Adrenal gland (tissue), 12 donors: ENCODE results near the gene GHDC. TPM values are rescaled to one million over a fixed set of nuclear protein-coding genes. Genes with fewer than 3 reads are reported as not detected.

Source experiments
- DNase-seq, 7 donors: peaks; one replicate each; pipeline ENCODE4 v3.0.0-alpha.2; 2019 to 2020
- H3K27ac ChIP-seq, 5 donors: fragments of 200-600 bp; sonication (generic) in 4 of 5; 1 replicate in 3 of 5; 2 replicates in 2 of 5; pipeline versions ENCODE4 v1.5.1 to v1.8.0; 2016 to 2020; ENCODE audit warnings: mild to moderate bottlenecking in 1 of 5
- H3K27me3 ChIP-seq: fragments of 200-600 bp; 2 replicates; pipeline ENCODE4 v1.8.0; 2021
- H3K36me3 ChIP-seq, 2 donors: fragments of 200-600 bp; replicated peaks in 1 of 2; 1 replicate in 1 of 2; 2 replicates in 1 of 2; pipeline versions ENCODE4 v1.5.1 to v1.8.0; 2018 to 2022
- H3K4me1 ChIP-seq, 2 donors: fragments of 200-600 bp; replicated peaks in 1 of 2; 1 replicate in 1 of 2; 2 replicates in 1 of 2; pipeline versions ENCODE4 v1.5.1 to v1.8.0; 2018 to 2021
- H3K4me3 ChIP-seq, 4 donors: fragments of 200-600 bp; sonication (generic) in 3 of 4; one replicate each; pipeline ENCODE4 v1.5.1; 2016 to 2018
- H3K9me3 ChIP-seq, 3 donors: fragments of 200-600 bp; sonication (generic) in 1 of 3; replicated peaks in 1 of 3; 1 replicate in 2 of 3; 2 replicates in 1 of 3; pipeline versions ENCODE4 v1.5.1 to v1.8.0; 2016 to 2021
- CTCF ChIP-seq, 6 experiments: fragments of 450-650 bp in 4 of 6; fragments of 200-600 bp in 2 of 6; sonication (generic) in 1 of 6; IDR thresholded peaks; 1 replicate in 5 of 6; 2 replicates in 1 of 6; pipeline versions ENCODE4 v1.5.1 to v1.8.0; 2016 to 2021; ENCODE audit warnings: antibody characterized with exemption in 6 of 6, mild to moderate bottlenecking in 2 of 6, moderate library complexity in 1 of 6
- POLR2A ChIP-seq, 2 donors: fragments of 450-650 bp; IDR thresholded peaks; one replicate each; pipeline ENCODE4 v1.6.1; 2017; ENCODE audit warnings: antibody characterized with exemption in 2 of 2, mild to moderate bottlenecking in 2 of 2, moderate library complexity in 1 of 2
- WGBS, 4 donors: extraction: QIAGEN DNeasy Blood & Tissue Kit in 2 of 4; methylation state at CpG; one replicate each; pipeline versions ENCODE4 v1.1.5 to v1.1.7; 2013 to 2017; 5-methylcytosine and 5-hydroxymethylcytosine counted together
- intact Hi-C, 2 donors: fragments of 100-400 bp; cut with DNase I; formaldehyde crosslinking; loops; one replicate each; pipeline versions ENCODE4 v1.14.1 to v1.15.0; 2022 to 2023
- polyA plus RNA-seq, 3 donors: library from polyadenylated mRNA; stranded (reverse); fragments of 200-250 nt in 2 of 3; fragments of 350-450 nt in 1 of 3; fragmentation: Illumina TruSeq in 1 of 3; extraction: RNeasy Lipid Tissue Mini Kit (QIAGEN cat#74804) in 1 of 3; gene quantifications; one replicate each; pipeline ENCODE4 v1.2.3, GENCODE V29; 2013 to 2014
- total RNA-seq, 9 donors: library from RNA; depleted of rRNA in 4 of 9; stranded (reverse); fragments of >200 nt in 4 of 9; fragments of 120-200 nt in 1 of 9; fragmentation: NEBNext Ultra II Directional in 1 of 9; extraction: Animal tissue kit (Norgen Biotek cat#: 25700) in 1 of 9; gene quantifications; one replicate each; pipeline versions ENCODE4 v1.1.0 to v1.2.4, GENCODE V29; 2013 to 2023
- donor health status: healthy with polysubstance abuse.
- donor health status: Bipolar disorder and iron deficiency.
- donor health status: DM: yes; HTN: yes; CAD: no.
- donor health status: DM: no; HTN: no; CAD: no.
- donor health status: DM: no; HTN: no; CAD: no.
- donor health status: DM: yes; HTN: yes; CAD: no.

GHDC gene
- total and polyA plus RNA-seq, 12 donors: 10.5 to 344 (median 58.5) TPM

DNA sequence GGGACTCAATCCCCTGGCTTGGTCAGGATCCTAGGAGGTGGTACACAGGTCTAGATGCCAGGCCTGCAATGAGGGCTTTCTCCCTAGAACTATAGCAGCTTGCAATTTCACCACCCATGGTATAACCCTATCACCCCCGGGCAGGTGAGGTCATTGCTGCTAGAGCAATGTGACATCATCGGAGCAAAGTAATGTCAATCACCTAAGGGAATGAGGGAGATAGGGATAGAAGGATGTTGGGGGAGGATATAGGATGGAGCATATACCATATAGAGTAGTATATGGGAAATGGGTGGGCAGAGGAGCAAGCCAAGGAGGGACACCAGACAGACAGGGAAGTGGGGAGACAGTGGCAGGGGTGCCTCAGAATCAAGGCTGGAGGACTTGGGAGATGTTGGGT lies 16.6 kb downstream of the GHDC start:
- Histone ChIP-seq H3K9me3 (no peaks in the 10 kb centered on the region), H3K4me1 (peaks cover 10 to 14% of the 10 kb centered on the region in 2 donors), H3K27me3 (no peaks in the 10 kb centered on the region), H3K36me3 (no peaks in the 10 kb centered on the region), H3K27ac (no peak overlapping the region), H3K4me3 (no peak overlapping the region)
- DNase-seq: no peak
- WGBS, 4 donors: 85 to 89% (median 88%) methylated on average over 2 of the region's 2 CpGs
- TF ChIP-seq POLR2A (IDR thresholded peaks at IDR 0.05) (no peak), CTCF (IDR thresholded peaks at IDR 0.05) (no peak)
- intact Hi-C loops: no loop called here

GRCh38 chr17:42174126-42174783 lies 20.0 kb downstream of the GHDC start:
- Histone ChIP-seq H3K36me3 (no peaks in the 10 kb centered on the region), H3K4me3 (no peak overlapping the region), H3K4me1 (no peaks in the 10 kb centered on the region), H3K27ac (no peak overlapping the region), H3K9me3 (no peaks in the 10 kb centered on the region), H3K27me3 (no peaks in the 10 kb centered on the region)
- intact Hi-C loops: no loop called here
- no peak for DNase-seq
- 71 to 85% (median 78%) methylated on average over 13 to 14 of the region's 14 CpGs for WGBS, 4 donors
- TF ChIP-seq CTCF (IDR thresholded peaks at IDR 0.05) (no peak), POLR2A (IDR thresholded peaks at IDR 0.05) (no peak)

GRCh38 chr17:42171831-42172230 lies 22.5 kb downstream of the GHDC start:
- H3K4me1 ChIP-seq: no peaks in the 10 kb centered on the region
- no peak for DNase-seq
- TF ChIP-seq POLR2A (IDR thresholded peaks at IDR 0.05) (no peak), CTCF (IDR thresholded peaks at IDR 0.05) (no peak)
- no peaks in the 10 kb centered on the region for H3K27me3 ChIP-seq
- H3K9me3 ChIP-seq: no peaks in the 10 kb centered on the region
- H3K36me3 ChIP-seq: no peaks in the 10 kb centered on the region
- no peak overlapping the region for H3K4me3 ChIP-seq
- WGBS, 4 donors: 83 to 100% (median 85%) methylated on average over 2 to 11 of the region's 11 CpGs
- H3K27ac ChIP-seq: no peak overlapping the region
- intact Hi-C loops: no loop called here

- no peak for DNase-seq
- TF ChIP-seq POLR2A (IDR thresholded peaks at IDR 0.05) (no peak), CTCF (IDR thresholded peaks at IDR 0.05) (no peak)
- Histone ChIP-seq H3K4me1 (no peaks in the 10 kb centered on the region), H3K27me3 (no peaks in the 10 kb centered on the region), H3K4me3 (no peak overlapping the region), H3K27ac (no peak overlapping the region), H3K9me3 (no peaks in the 10 kb centered on the region), H3K36me3 (no peaks in the 10 kb centered on the region)
- 92 to 94% (median 94%) methylated on average over 14 to 29 of the region's 29 CpGs for WGBS, 4 donors
- intact Hi-C loops: no loop called here
These were observed 24.9 kb downstream of the GHDC start for GRCh38 chr17:42169351-42169750.
